GM21825 (cell line): ENCODE measurements around the gene RNF148.
"Not testable (repeated sequence)": the region's sequence is repeated elsewhere in the genome, so short reads cannot be mapped to it uniquely, and the experiment has no call there.

Experiments
- ATAC-seq: cut with Tn5 transposase; IDR thresholded peaks from one replicate; pipeline ENCODE4 v1.9.1; 2021; ENCODE audit warnings: mild to moderate bottlenecking, moderate library complexity; ENCODE audit not compliant: unreplicated experiment

Gene RNF148

GRCh38 chr7:122691569-122692235, 11.0 kb downstream of the RNF148 start:
- ATAC-seq: no peak

DNA sequence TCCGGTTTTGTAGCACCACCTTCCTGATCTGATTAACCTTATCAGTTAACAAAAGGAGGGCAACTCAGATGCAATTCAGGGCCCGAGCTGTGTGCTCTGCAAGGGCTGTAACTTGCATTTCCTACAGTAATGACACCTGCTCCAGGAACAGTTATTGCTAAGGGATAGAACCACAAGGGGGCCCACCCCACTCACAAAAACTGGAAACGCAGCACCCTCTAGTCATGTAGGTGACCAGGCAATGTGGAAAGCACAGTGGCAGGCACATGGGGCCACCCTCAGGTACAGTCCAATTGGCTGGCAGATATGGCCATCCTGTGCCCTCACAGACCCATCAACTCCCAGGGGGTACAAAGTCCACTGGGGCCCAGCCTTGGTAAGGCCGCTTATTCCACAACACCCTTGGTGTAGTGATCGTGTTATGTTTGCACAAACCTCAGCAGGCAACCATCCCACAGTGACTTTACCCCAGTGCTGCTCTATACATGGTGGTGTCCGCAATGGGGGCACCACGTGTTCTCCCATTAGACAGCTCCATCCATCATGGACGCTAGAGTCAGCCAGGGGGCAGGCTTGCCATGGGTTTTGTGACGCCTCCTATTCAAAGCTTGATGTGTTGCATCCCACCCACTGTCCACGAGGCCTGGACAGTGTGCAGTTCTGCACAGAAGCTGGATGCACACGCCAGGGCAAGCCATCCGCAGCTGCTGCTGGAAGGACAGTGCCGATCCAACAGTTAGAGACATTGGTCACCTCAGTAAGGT, 13.2 kb downstream of the RNF148 start:
- ATAC-seq: no peak

- no peak for ATAC-seq
Measured at GRCh38 chr7:122688400-122688998, 14.2 kb downstream of the RNF148 start.

- no peak for ATAC-seq
Measured at GRCh38 chr7:122686360-122686878, 16.3 kb downstream of the RNF148 start.

- no peak for ATAC-seq
Measured at GRCh38 chr7:122684504-122684903, 18.2 kb downstream of the RNF148 start.

GRCh38 chr7:122682815-122683550, 19.7 kb downstream of the RNF148 start:
- ATAC-seq: no peak

GRCh38 chr7:122681186-122681585, 21.5 kb downstream of the RNF148 start:
- not testable (repeated sequence) for ATAC-seq

- ATAC-seq: no peak
Measured at GRCh38 chr7:122679813-122680212, 22.9 kb downstream of the RNF148 start.

GRCh38 chr7:122679269-122679709, 23.4 kb downstream of the RNF148 start:
- not testable (repeated sequence) for ATAC-seq

DNA sequence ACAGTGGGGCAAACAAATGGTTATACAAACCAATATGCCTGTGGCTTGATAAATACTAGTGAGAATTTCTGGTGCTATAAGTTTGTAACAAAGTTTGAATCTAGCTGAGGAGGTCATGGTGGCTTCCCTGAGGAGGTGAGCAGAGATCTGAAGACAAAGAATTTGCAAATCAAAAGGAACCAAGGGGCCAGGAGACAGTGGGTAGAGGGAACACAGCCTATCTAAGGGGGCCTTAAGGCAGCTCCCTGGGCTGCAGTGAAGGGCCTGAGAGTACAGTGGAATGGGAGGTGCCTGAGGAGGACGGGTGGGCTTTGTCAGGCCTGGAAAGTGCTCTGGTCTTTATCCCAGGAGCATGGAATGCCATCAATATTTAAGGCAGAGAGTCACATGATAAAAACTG, 25.6 kb downstream of the RNF148 start:
- ATAC-seq: no peak

DNA sequence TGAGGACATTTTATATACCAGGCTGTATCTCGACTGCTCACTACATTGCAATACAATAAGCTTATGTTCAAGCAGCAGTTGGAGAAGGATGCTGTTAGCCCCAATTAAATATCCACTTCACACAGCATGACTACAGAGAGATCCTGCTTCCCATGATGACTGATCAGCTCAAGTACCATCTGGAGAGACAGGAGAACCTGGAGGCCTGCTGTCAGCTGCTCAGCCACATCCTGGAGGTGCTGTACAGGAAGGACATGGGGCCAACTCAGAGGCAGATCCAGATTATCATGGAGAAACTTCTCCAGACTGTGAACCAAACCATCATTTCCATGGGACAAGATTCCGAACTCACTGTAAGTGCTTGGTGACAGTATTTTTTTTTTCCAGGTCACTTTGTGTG, 26.3 kb downstream of the RNF148 start:
- ATAC-seq: no peak

DNA sequence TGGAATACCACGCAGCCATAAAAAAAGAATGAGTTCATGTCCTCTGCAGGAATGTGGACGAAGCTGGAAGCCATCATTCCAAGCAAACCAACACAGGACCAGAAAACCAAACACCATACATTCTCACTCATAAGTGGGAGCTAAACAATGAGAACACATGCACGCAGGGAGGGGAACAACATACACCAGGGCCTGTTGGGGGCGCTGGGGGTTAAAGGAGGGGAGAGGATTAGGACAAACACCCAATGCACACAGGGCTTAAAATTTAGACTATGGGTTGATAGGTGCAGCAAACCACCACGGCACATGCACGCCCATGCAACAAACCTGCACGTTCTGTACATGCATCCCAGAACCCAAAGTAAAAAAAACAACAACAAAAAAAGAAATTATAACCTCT, 27.1 kb downstream of the RNF148 start:
- no peak for ATAC-seq

GRCh38 chr7:122675011-122675410, 27.7 kb downstream of the RNF148 start:
- ATAC-seq: no peak

DNA sequence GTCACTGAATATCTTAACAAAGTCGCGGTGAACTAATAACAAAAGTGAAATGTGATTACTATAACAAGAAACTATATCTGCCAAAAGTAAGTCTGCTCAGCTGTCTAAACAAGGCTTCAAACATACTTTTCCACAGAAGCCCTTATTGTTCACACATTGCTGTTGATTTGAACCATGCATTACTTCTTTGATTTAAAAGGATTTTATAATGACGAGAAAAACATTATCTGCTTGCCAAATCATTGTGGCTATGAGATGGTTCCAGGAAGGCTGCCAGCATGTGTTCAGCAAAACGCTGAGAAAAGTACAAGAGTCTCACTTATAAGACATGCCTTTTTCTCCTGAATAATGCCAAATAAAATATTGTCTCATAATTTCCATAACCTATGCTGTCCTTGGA, 28.2 kb downstream of the RNF148 start:
- no peak for ATAC-seq

GRCh38 chr7:122673951-122674350, 28.8 kb downstream of the RNF148 start:
- no peak for ATAC-seq

- ATAC-seq: no peak
Measured at GRCh38 chr7:122672536-122672935, 30.2 kb downstream of the RNF148 start.

- ATAC-seq: no peak
Measured at GRCh38 chr7:122663733-122664132, 39.0 kb downstream of the RNF148 start.

DNA sequence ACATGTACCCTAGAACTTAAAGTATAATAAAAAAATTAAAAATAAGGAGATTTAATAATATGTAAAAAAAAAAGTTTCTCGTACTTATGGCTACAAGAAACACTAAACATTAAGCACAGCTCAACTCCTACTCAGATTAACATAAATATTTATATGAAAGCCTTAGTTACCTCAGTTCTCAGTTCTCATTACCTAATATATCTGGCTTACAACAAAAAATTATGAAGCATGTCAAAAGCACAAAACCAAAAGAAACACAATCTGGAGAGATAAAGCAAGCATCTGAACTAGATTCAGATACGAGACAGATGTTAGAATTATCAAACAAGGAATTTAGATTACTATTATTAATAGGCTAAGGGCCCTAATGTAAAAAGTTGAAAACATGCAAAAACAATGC, 43.9 kb downstream of the RNF148 start:
- ATAC-seq: no peak

GRCh38 chr7:122653685-122654084, 49.0 kb downstream of the RNF148 start:
- no peak for ATAC-seq

DNA sequence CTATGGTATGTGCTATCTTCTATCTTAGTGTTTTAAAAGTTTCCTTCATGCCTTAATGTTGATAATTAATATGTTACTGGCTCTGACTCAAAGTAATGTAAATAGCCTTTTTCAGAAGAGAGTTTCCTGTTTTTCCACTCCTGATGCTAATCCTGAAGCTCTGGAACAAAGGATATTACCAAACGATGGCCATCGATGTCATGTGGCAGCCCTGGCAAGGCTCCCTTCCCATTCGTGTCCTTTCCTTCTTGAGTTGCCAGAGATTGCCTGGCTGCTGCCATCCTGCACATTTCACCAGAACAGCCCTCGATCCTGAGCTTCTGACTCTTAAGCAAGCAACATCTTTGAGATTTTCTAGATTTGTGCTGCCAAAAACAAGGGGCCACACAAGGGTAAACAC, 49.8 kb downstream of the RNF148 start:
- no peak for ATAC-seq
